H9 (cell line): ENCODE measurements around the gene LIPE. TPM values are rescaled to one million over a fixed set of nuclear protein-coding genes. Genes with fewer than 3 reads are reported as not detected.

Experiments
- DNase-seq: peaks from one replicate; pipeline ENCODE4 v3.0.0-alpha.2; 2017
- H2AFZ ChIP-seq: one replicate; pipeline ENCODE4 v1.6.1; 2013; ENCODE audit warnings: mild to moderate bottlenecking, low read length, control low read depth, moderate library complexity
- H2AK5ac ChIP-seq: 2 replicates; pipeline ENCODE4 v1.6.1; 2013; ENCODE audit warnings: low read length, control low read depth, mixed read lengths; ENCODE audit not compliant: insufficient read length
- H2BK120ac ChIP-seq: one replicate; pipeline ENCODE4 v1.6.1; 2013; ENCODE audit warnings: low read depth, mild to moderate bottlenecking, low read length, control low read depth, inconsistent platforms; ENCODE audit not compliant: poor library complexity, severe bottlenecking
- H2BK12ac ChIP-seq: 2 replicates; pipeline ENCODE4 v1.6.1; 2013; ENCODE audit warnings: low read length, control low read depth, mixed read lengths, low read depth; ENCODE audit not compliant: insufficient read length
- H2BK15ac ChIP-seq: 2 replicates; pipeline ENCODE4 v1.6.1; 2013; ENCODE audit warnings: low read depth, low read length, control low read depth
- H2BK20ac ChIP-seq: one replicate; pipeline ENCODE4 v1.6.1; 2013; ENCODE audit warnings: low read depth, mild to moderate bottlenecking, low read length, control low read depth, inconsistent platforms; ENCODE audit not compliant: poor library complexity, severe bottlenecking
- H2BK5ac ChIP-seq: 2 replicates; pipeline ENCODE4 v1.6.1; 2013; ENCODE audit warnings: low read length, control low read depth, mixed read lengths; ENCODE audit not compliant: insufficient read length
- H3K14ac ChIP-seq: 2 replicates; pipeline ENCODE4 v1.6.1; 2013; ENCODE audit warnings: low read length, control low read depth; ENCODE audit not compliant: insufficient read depth
- H3K18ac ChIP-seq: 2 replicates; pipeline ENCODE4 v1.6.1; 2013; ENCODE audit warnings: low read depth, mild to moderate bottlenecking, mixed read lengths, low read length, control low read depth; ENCODE audit not compliant: insufficient read length
- H3K23ac ChIP-seq: 2 replicates; pipeline ENCODE4 v1.6.1; 2013; ENCODE audit warnings: low read length, control low read depth, mixed read lengths, low read depth; ENCODE audit not compliant: insufficient read length
- H3K23me2 ChIP-seq: 2 replicates; pipeline ENCODE4 v1.6.1; 2013; ENCODE audit warnings: low read depth, mild to moderate bottlenecking, mixed read lengths, low read length, control low read depth; ENCODE audit not compliant: insufficient read length, poor library complexity, severe bottlenecking
- H3K27ac ChIP-seq: 2 replicates; pipeline ENCODE4 v1.5.1; 2013; ENCODE audit warnings: low read length, control low read depth, mixed read lengths, low read depth; ENCODE audit not compliant: insufficient read length
- H3K27me3 ChIP-seq: 2 replicates; pipeline ENCODE4 v1.6.1; 2013; ENCODE audit warnings: low read length, control low read depth, inconsistent platforms; ENCODE audit not compliant: insufficient read depth
- H3K4ac ChIP-seq: 2 replicates; pipeline ENCODE4 v1.6.1; 2013; ENCODE audit warnings: low read depth, mild to moderate bottlenecking, control low read depth, inconsistent platforms, low read length, moderate library complexity
- H3K4me1 ChIP-seq: 2 replicates; pipeline ENCODE4 v1.6.1; 2013; ENCODE audit warnings: low read length, control low read depth, inconsistent platforms; ENCODE audit not compliant: insufficient read depth
- H3K4me2 ChIP-seq: 2 replicates; pipeline ENCODE4 v1.6.1; 2013; ENCODE audit warnings: low read length, control low read depth, mixed read lengths; ENCODE audit not compliant: insufficient read length, insufficient read depth
- H3K56ac ChIP-seq: 2 replicates; pipeline ENCODE4 v1.6.1; 2013; ENCODE audit warnings: low read depth, mild to moderate bottlenecking, mixed read lengths, low read length, control low read depth; ENCODE audit not compliant: insufficient read length
- H3K79me1 ChIP-seq: 2 replicates; pipeline ENCODE4 v1.6.1; 2013; ENCODE audit warnings: low read depth, mild to moderate bottlenecking, moderate library complexity, low read length, control low read depth, inconsistent platforms; ENCODE audit not compliant: insufficient read depth, poor library complexity, severe bottlenecking
- H3K79me2 ChIP-seq: 2 replicates; pipeline ENCODE4 v1.6.1; 2013; ENCODE audit warnings: low read length, control low read depth, inconsistent platforms; ENCODE audit not compliant: insufficient read depth
- H3K9ac ChIP-seq: 2 replicates; pipeline ENCODE4 v1.6.1; 2013; ENCODE audit warnings: low read length, control low read depth, mixed read lengths; ENCODE audit not compliant: insufficient read length; ENCODE audit errors: extremely low read depth
- H3K9me3 ChIP-seq: one replicate; pipeline ENCODE4 v1.6.1; 2013; ENCODE audit warnings: low read depth, low read length, inconsistent platforms; ENCODE audit not compliant: control insufficient read depth
- H3T11ph ChIP-seq: one replicate; pipeline ENCODE4 v1.6.1; 2013; ENCODE audit warnings: mild to moderate bottlenecking, low read length, control low read depth, inconsistent platforms
- H4K20me1 ChIP-seq: one replicate; pipeline ENCODE4 v1.6.1; 2013; ENCODE audit not compliant: control insufficient read depth, insufficient read length, insufficient read depth
- H4K5ac ChIP-seq: 2 replicates; pipeline ENCODE4 v1.6.1; 2013; ENCODE audit warnings: low read depth, mild to moderate bottlenecking, mixed read lengths, low read length, control low read depth; ENCODE audit not compliant: insufficient read length
- H4K8ac ChIP-seq: replicated peaks from 2 replicates; pipeline ENCODE4 v1.6.1; 2013; ENCODE audit warnings: low read length, control low read depth, mixed read lengths, low read depth; ENCODE audit not compliant: insufficient read length
- H4K91ac ChIP-seq: 2 replicates; pipeline ENCODE4 v1.6.1; 2013; ENCODE audit warnings: low read depth, mild to moderate bottlenecking, moderate library complexity, mixed read lengths, low read length, control low read depth; ENCODE audit not compliant: insufficient read length
- H3K27ac Mint-ChIP-seq, 3 experiments: 2 replicates in 2 of 3; 3 replicates in 1 of 3; pipeline ENCODE4 v1.8.0; 2020 to 2021; ENCODE audit warnings: mixed read lengths in 3 of 3, mild to moderate bottlenecking in 1 of 3, moderate library complexity in 1 of 3
- H3K27me3 Mint-ChIP-seq: 2 replicates; pipeline ENCODE4 v1.8.0; 2021; ENCODE audit warnings: low read depth, mild to moderate bottlenecking, moderate library complexity, mixed read lengths
- H3K36me3 Mint-ChIP-seq, 3 experiments: 2 replicates in 2 of 3; 3 replicates in 1 of 3; pipeline ENCODE4 v1.8.0; 2020 to 2021; ENCODE audit warnings: low read depth in 3 of 3, mixed read lengths in 3 of 3; ENCODE audit not compliant: insufficient read depth in 1 of 3
- H3K4me1 Mint-ChIP-seq, 2 experiments: 2 replicates each; pipeline ENCODE4 v1.8.0; 2020; ENCODE audit warnings: mixed read lengths in 2 of 2
- H3K4me3 Mint-ChIP-seq, 2 experiments: 2 replicates in 1 of 2; 3 replicates in 1 of 2; pipeline ENCODE4 v1.8.0; 2020 to 2021; ENCODE audit warnings: mild to moderate bottlenecking in 2 of 2, mixed read lengths in 2 of 2, moderate library complexity in 1 of 2
- H3K9me3 Mint-ChIP-seq, 2 experiments: 2 replicates in 1 of 2; 3 replicates in 1 of 2; pipeline ENCODE4 v1.8.0; 2020; ENCODE audit warnings: mild to moderate bottlenecking in 2 of 2, mixed read lengths in 2 of 2, moderate library complexity in 1 of 2
- WGBS: extraction: QIAGEN DNeasy Blood & Tissue Kit; methylation state at CpG from one replicate; pipeline ENCODE4 v1.1.7; 2013; ENCODE audit warnings: missing lambda C conversion rate, low lambda C conversion rate, mixed read lengths; ENCODE audit not compliant: insufficient read length; ENCODE audit errors: extremely low coverage; 5-methylcytosine and 5-hydroxymethylcytosine counted together
- total RNA-seq: library from RNA; stranded (reverse); gene quantifications from 2 replicates; pipeline ENCODE4 v1.2.1, GENCODE V29; 2021
- TF ChIP-seq, protein P1 (sequence below): fragments of 200-600 bp; sonication (generic); conservative IDR thresholded peaks from 3 replicates; pipeline ENCODE4 v1.8.0; 2021; ENCODE audit warnings: antibody characterized with exemption, mild to moderate bottlenecking

The LIPE gene
- total RNA-seq, 1 experiment from 2014 or later = 6.3 TPM

DNA sequence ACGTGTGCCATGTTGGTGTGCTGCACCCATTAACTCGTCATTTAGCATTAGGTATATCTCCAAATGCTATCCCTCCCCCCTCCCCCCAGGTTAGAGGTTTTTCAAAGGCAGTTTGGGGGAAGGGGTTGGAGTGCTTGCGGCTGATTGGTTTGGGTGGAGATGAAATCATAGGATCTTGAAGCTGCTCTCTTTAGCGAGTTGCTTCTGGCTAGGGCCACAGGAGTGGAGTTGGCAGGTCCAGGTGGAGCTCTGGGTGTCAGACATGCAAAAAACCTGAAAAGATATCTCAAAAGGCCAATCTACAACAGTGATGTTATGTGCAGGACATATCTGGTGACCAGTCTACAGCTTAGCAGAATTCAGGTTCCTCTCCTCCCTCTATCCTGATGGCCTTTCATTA is 48.2 kb upstream of the LIPE start:
- no peak overlapping the region for H4K5ac ChIP-seq
- TF ChIP-seq, protein P1, sequence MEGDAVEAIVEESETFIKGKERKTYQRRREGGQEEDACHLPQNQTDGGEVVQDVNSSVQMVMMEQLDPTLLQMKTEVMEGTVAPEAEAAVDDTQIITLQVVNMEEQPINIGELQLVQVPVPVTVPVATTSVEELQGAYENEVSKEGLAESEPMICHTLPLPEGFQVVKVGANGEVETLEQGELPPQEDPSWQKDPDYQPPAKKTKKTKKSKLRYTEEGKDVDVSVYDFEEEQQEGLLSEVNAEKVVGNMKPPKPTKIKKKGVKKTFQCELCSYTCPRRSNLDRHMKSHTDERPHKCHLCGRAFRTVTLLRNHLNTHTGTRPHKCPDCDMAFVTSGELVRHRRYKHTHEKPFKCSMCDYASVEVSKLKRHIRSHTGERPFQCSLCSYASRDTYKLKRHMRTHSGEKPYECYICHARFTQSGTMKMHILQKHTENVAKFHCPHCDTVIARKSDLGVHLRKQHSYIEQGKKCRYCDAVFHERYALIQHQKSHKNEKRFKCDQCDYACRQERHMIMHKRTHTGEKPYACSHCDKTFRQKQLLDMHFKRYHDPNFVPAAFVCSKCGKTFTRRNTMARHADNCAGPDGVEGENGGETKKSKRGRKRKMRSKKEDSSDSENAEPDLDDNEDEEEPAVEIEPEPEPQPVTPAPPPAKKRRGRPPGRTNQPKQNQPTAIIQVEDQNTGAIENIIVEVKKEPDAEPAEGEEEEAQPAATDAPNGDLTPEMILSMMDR = no peak
- no peaks in the 10 kb centered on the region for H3K9me3 Mint-ChIP-seq
- no peak overlapping the region for H4K8ac ChIP-seq
- H2BK20ac ChIP-seq = no peak overlapping the region
- no peak overlapping the region for H2AK5ac ChIP-seq
- H3K36me3 Mint-ChIP-seq = peaks cover 0 to 6% (median 3%) of the 10 kb centered on the region in 3 experiments; a peak in 5 of 7 replicates
- H2BK12ac ChIP-seq = no peak overlapping the region
- no peak overlapping the region for H3T11ph ChIP-seq
- no peaks in the 10 kb centered on the region for H4K20me1 ChIP-seq
- H3K9me3 ChIP-seq = no peaks in the 10 kb centered on the region
- H3K79me1 ChIP-seq = no peaks in the 10 kb centered on the region
- H3K9ac ChIP-seq = no peak overlapping the region
- no peaks in the 10 kb centered on the region for H3K23me2 ChIP-seq
- H2AFZ ChIP-seq = no peak overlapping the region
- no peak overlapping the region for H4K91ac ChIP-seq
- peak; percentile 54 for DNase-seq
- H2BK5ac ChIP-seq = no peak overlapping the region
- no peak overlapping the region for H3K23ac ChIP-seq
- H3K4me3 Mint-ChIP-seq = peak overlapping the region; percentile 32 to 71; a peak in 4 of 5 replicates
- H3K4me2 ChIP-seq = no peak overlapping the region
- no peak overlapping the region for H2BK120ac ChIP-seq
- H3K56ac ChIP-seq = no peak overlapping the region
- H3K27me3 Mint-ChIP-seq = no peaks in the 10 kb centered on the region; the same call in 1 of the 2 replicates
- no CpG with 5 or more reads among the region's 4 CpGs for WGBS
- H3K14ac ChIP-seq = no peak overlapping the region
- H3K4me1 Mint-ChIP-seq = peaks cover 60 to 62% of the 10 kb centered on the region in 2 experiments
- H3K4ac ChIP-seq = no peak overlapping the region
- H2BK15ac ChIP-seq = no peak overlapping the region
- no peaks in the 10 kb centered on the region for H3K27me3 ChIP-seq
- no peak overlapping the region for H3K18ac ChIP-seq
- peak overlapping the region; percentile 59 for H3K27ac ChIP-seq
- peaks cover 23% of the 10 kb centered on the region for H3K4me1 ChIP-seq
- H3K27ac Mint-ChIP-seq = peak overlapping the region; percentile 91 to 98 (median 94)
- no peaks in the 10 kb centered on the region for H3K79me2 ChIP-seq
